K562 (cell line): ENCODE results near the gene ADGRE3. TPM values are rescaled to one million over a fixed set of nuclear protein-coding genes. Genes with fewer than 3 reads are reported as not detected.
A peak's percentile ranks its signal among the peaks of the same experiment; 100 is the strongest.

Experiments used
- ATAC-seq: fragments of 200-7000 bp; cut with Tn5 transposase; 3 replicates; pipeline ENCODE4 v1.9.1; 2020; ENCODE audit warnings: moderate library complexity
- BruUV-seq: library from RNA; stranded (reverse); fragments of 400-500 nt; replicated peaks from 2 replicates; lab custom pipeline; 2021; lab: Mats Ljungman, UMichigan
- CTCF ChIA-PET: fragments of 300-600 bp; formaldehyde crosslinking; extraction: SDS; loops from one replicate; lab custom pipeline; 2021; ENCODE audit warnings: low intra/inter-chr PET ratio; lab: Yijun Ruan, JAX
- POLR2A ChIA-PET: fragments of 300-600, 350-650 bp; sonication (Branson Sonifier 250); formaldehyde crosslinking; extraction: SDS; loops from one replicate; lab custom pipeline; 2021; ENCODE audit warnings: antibody characterized with exemption, inconsistent platforms; lab: Yijun Ruan, JAX
- DNase-seq, 4 experiments: peaks; one replicate each; pipeline versions ENCODE4 v3.0.0 to v3.0.0-alpha.2; 2011 to 2018; ENCODE audit warnings: low spot score in 3 of 4, mixed read lengths in 3 of 4; ENCODE audit errors: extremely low read depth in 1 of 4
- FAIRE-seq: peaks from 2 replicates; lab custom pipeline; 2011; peaks lifted over from hg19 to GRCh38; lab: Jason Lieb, UNC
- H2AFZ ChIP-seq: 2 replicates; pipeline ENCODE4 v1.6.0; 2011; ENCODE audit warnings: low read depth, low read length, control low read depth, inconsistent platforms
- H3K27ac ChIP-seq: fragments of 200-600 bp; 3 replicates; pipeline ENCODE4 v1.8.0; 2011; ENCODE audit warnings: low read depth, mild to moderate bottlenecking, control low read depth, inconsistent platforms, low read length, moderate library complexity, mixed read lengths; ENCODE audit errors: extremely low read depth
- H3K27me3 ChIP-seq, 2 experiments: fragments of 300-600 bp in 1 of 2; 2 replicates in 1 of 2; 3 replicates in 1 of 2; pipeline versions ENCODE4 v1.6.0 to v1.8.0; 2011; ENCODE audit warnings: inconsistent platforms in 2 of 2, low read length in 2 of 2, mild to moderate bottlenecking in 1 of 2, mixed read lengths in 1 of 2, moderate library complexity in 1 of 2; ENCODE audit not compliant: control insufficient read depth in 2 of 2, insufficient read depth in 2 of 2
- H3K36me3 ChIP-seq: fragments of 300-600 bp; 3 replicates; pipeline ENCODE4 v1.8.0; 2011; ENCODE audit warnings: mild to moderate bottlenecking, low read length, inconsistent platforms; ENCODE audit not compliant: control insufficient read depth, insufficient read depth
- H3K4me1 ChIP-seq, 2 experiments: fragments of 200-600 bp in 1 of 2; replicated peaks in 1 of 2; 2 replicates in 1 of 2; 3 replicates in 1 of 2; pipeline versions ENCODE4 v1.5.1 to v1.8.0; 2011; ENCODE audit warnings: inconsistent platforms in 2 of 2, low read length in 2 of 2, mild to moderate bottlenecking in 1 of 2, mixed read lengths in 1 of 2, moderate library complexity in 1 of 2; ENCODE audit not compliant: control insufficient read depth in 2 of 2, insufficient read depth in 2 of 2
- H3K4me2 ChIP-seq: 2 replicates; pipeline ENCODE4 v1.6.1; 2011; ENCODE audit warnings: low read length, control low read depth, inconsistent platforms, mixed read lengths; ENCODE audit not compliant: insufficient read depth
- H3K4me3 ChIP-seq: fragments of 200-600 bp; sonication (generic), shearing (Covaris generic); 2 replicates; pipeline ENCODE4 v1.5.1; 2016; ENCODE audit warnings: control low read depth, inconsistent platforms
- H3K79me2 ChIP-seq: fragments of 200-600 bp; 3 replicates; pipeline ENCODE4 v1.8.0; 2011; ENCODE audit warnings: low read length, inconsistent platforms; ENCODE audit not compliant: control insufficient read depth, insufficient read depth
- H3K9ac ChIP-seq, 2 experiments: 2 replicates each; pipeline versions ENCODE4 v1.6.0 to v1.6.1; 2011; ENCODE audit warnings: low read depth in 2 of 2, low read length in 2 of 2, control low read depth in 1 of 2, inconsistent platforms in 1 of 2, mild to moderate bottlenecking in 1 of 2, mixed read lengths in 1 of 2; ENCODE audit not compliant: insufficient read depth in 1 of 2
- H3K9me1 ChIP-seq: one replicate; pipeline ENCODE4 v1.6.0; 2011; ENCODE audit warnings: inconsistent platforms, mild to moderate bottlenecking, low read length, moderate library complexity; ENCODE audit not compliant: control insufficient read depth, insufficient read depth
- H3K9me3 ChIP-seq: replicated peaks from 2 replicates; pipeline ENCODE4 v1.5.1; 2011; ENCODE audit warnings: low read depth, low read length, inconsistent platforms; ENCODE audit not compliant: control insufficient read depth, insufficient read depth
- H4K20me1 ChIP-seq: replicated peaks from 2 replicates; pipeline ENCODE4 v1.6.1; 2011; ENCODE audit warnings: low read length, inconsistent platforms, mixed read lengths; ENCODE audit not compliant: control insufficient read depth, insufficient read depth
- FOXJ3 ChIP-seq: sonication (generic); formaldehyde crosslinking; IDR thresholded peaks from 2 replicates; pipeline ENCODE4 v1.4.0; 2020; ENCODE audit warnings: mild to moderate bottlenecking, missing genetic modification reagents
- HIVEP1 ChIP-seq: fragments of 250-450 bp; sonication (Bioruptor Pico); IDR thresholded peaks from 2 replicates; pipeline ENCODE4 v1.4.0; 2020; ENCODE audit warnings: mild to moderate bottlenecking
- HLTF ChIP-seq: fragments of 450-650 bp; IDR thresholded peaks from 2 replicates; pipeline ENCODE4 v1.6.1; 2016
- KDM1A ChIP-seq, 2 experiments: fragments of 450-650 bp; IDR thresholded peaks; 2 replicates each; pipeline ENCODE4 v1.6.1; 2016; ENCODE audit warnings: mild to moderate bottlenecking in 2 of 2
- MCM5 ChIP-seq: fragments of 450-650 bp; IDR thresholded peaks from 2 replicates; pipeline ENCODE4 v1.6.1; 2016; ENCODE audit warnings: low read depth
- MYC ChIP-seq, 2 experiments: fragments of 250-450 bp in 1 of 2; sonication (Bioruptor Pico) in 1 of 2; IDR thresholded peaks; 2 replicates each; pipeline versions ENCODE4 v1.5.1 to v1.6.1; 2012 to 2021; ENCODE audit warnings: low read depth in 2 of 2, borderline replicate concordance in 1 of 2, improper control_type of control experiment in 1 of 2, low read length in 1 of 2, mild to moderate bottlenecking in 1 of 2, moderate library complexity in 1 of 2
- RBM25 ChIP-seq: fragments of 200-400 bp; formaldehyde crosslinking; IDR thresholded peaks from 2 replicates; pipeline ENCODE4 v1.6.1; 2018; ENCODE audit warnings: low read length, low read depth, moderate library complexity; ENCODE audit not compliant: severe bottlenecking
- WGBS: fragments of 100-300 bp; shearing (Covaris generic); methylation state at CpG from one replicate; pipeline ENCODE4 v1.1.6; 2016; ENCODE audit warnings: low coverage, mixed read lengths; ENCODE audit not compliant: insufficient coverage; ENCODE audit errors: missing lambda C conversion rate; 5-methylcytosine and 5-hydroxymethylcytosine counted together
- in situ Hi-C: fragments of 300-500 bp; cut with MboI; formaldehyde crosslinking; loops from 4 replicates; pipeline ENCODE4 v1.15.0; 2018; ENCODE audit warnings: inconsistent platforms, mixed read lengths
- intact Hi-C: fragments of 100-400 bp; cut with micrococcal nuclease; formaldehyde crosslinking; loops from 2 replicates; pipeline ENCODE4 v1.14.2; 2022
- polyA plus RNA-seq, 8 experiments: library from polyadenylated mRNA; depleted of rRNA in 4 of 8; stranded (reverse) in 5 of 8; unstranded in 3 of 8; fragments of >200 nt; fragmentation: Nextera tagmentation in 2 of 8; fragmentation: Illumina TruSeq in 1 of 8; extraction: Ambion mirVana in 2 of 8; extraction: Trizol in 1 of 8; gene quantifications; 2 replicates each; pipeline versions ENCODE4 v1.2.1 to v1.2.3, GENCODE V29; 2011 to 2014; ENCODE audit warnings: inconsistent platforms in 1 of 8, missing spikeins in 1 of 8
- total RNA-seq, 7 experiments: library from RNA; depleted of rRNA in 6 of 7; stranded (reverse); fragments of >200 nt in 6 of 7; fragmentation: Illumina TruSeq in 2 of 7; extraction: Trizol in 2 of 7; gene quantifications; 2 replicates each; pipeline versions ENCODE4 v1.2.1 to v1.2.3, GENCODE V29; 2011 to 2021; ENCODE audit warnings: low replicate concordance in 1 of 7
- TF ChIP-seq, protein P1 (sequence below), 2 experiments: fragments of 450-650 bp; conservative IDR thresholded peaks; 2 replicates each; pipeline ENCODE4 v1.6.1; 2017; ENCODE audit warnings: mild to moderate bottlenecking in 2 of 2, moderate library complexity in 2 of 2
- TF ChIP-seq, protein P2 (sequence below): fragments of 450-650 bp; formaldehyde crosslinking; IDR thresholded peaks from 2 replicates; pipeline ENCODE4 v1.4.0; 2020; ENCODE audit warnings: mild to moderate bottlenecking, mixed read lengths
- TF ChIP-seq, protein P3 (sequence below): fragments of 450-650 bp; IDR thresholded peaks from 2 replicates; pipeline ENCODE4 v1.6.1; 2016; ENCODE audit warnings: low read depth

The ADGRE3 gene
- total and polyA plus RNA-seq, 9 of the 15 experiments (the other 6 are each of a cell fraction or from before 2014, with no cell fraction given) = not detected

DNA sequence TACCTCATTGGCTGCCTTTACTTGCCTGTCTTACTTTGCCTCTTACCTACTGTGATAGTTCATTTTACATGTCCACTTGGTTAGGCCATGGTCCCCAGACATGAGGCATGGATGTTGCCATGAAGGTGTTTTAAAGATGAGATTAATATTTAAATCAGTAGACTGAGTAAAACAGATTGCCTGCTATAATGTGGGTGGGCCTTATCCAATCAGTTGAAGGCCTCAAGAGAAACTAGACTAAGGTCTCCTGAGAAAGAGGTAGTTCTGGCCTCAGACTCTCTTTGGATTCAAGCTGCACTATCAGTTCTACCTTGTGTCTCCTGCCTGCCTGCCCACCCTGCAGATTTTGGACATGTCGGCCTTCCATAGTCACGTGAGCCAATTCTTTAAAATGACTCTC is 26.1 kb downstream of the ADGRE3 start:
- BruUV-seq = no TSS peak
- H3K79me2 ChIP-seq = no peaks in the 10 kb centered on the region
- in situ Hi-C loops (no loop called here), intact Hi-C loops (no loop called here)
- H3K27me3 ChIP-seq = peaks cover 2 to 10% of the 10 kb centered on the region in 2 experiments; a peak in 2 of 5 replicates
- WGBS = 0% methylated on average over 2 of the region's 2 CpGs
- no peak for DNase-seq
- H3K9ac ChIP-seq = no peak overlapping the region
- no peak for ATAC-seq
- FAIRE-seq = no peak
- H2AFZ ChIP-seq = no peak overlapping the region
- no peaks in the 10 kb centered on the region for H3K36me3 ChIP-seq
- no peak overlapping the region for H3K4me3 ChIP-seq
- H3K9me1 ChIP-seq = no peaks in the 10 kb centered on the region
- no peak overlapping the region for H3K27ac ChIP-seq
- ChIA-PET CTCF (no interaction called here), POLR2A (no interaction called here)
- H4K20me1 ChIP-seq = no peaks in the 10 kb centered on the region
- H3K4me2 ChIP-seq = no peak overlapping the region
- H3K4me1 ChIP-seq = no peaks in the 10 kb centered on the region
- H3K9me3 ChIP-seq = no peaks in the 10 kb centered on the region
- peak; percentile 59 for TF ChIP-seq RBM25
- no peak for TF ChIP-seq HLTF
- TF ChIP-seq, protein P1, sequence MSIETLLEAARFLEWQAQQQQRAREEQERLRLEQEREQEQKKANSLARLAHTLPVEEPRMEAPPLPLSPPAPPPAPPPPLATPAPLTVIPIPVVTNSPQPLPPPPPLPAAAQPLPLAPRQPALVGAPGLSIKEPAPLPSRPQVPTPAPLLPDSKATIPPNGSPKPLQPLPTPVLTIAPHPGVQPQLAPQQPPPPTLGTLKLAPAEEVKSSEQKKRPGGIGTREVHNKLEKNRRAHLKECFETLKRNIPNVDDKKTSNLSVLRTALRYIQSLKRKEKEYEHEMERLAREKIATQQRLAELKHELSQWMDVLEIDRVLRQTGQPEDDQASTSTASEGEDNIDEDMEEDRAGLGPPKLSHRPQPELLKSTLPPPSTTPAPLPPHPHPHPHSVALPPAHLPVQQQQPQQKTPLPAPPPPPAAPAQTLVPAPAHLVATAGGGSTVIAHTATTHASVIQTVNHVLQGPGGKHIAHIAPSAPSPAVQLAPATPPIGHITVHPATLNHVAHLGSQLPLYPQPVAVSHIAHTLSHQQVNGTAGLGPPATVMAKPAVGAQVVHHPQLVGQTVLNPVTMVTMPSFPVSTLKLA (conservative IDR thresholded peaks at IDR 0.05) = no peak
- no peak for TF ChIP-seq MCM5
- 0 out of 4 replicates have a peak, but pooled peaks of 1 of the 2 experiments have one; percentile 23 for TF ChIP-seq KDM1A (IDR thresholded peaks at IDR 0.05)
- TF ChIP-seq FOXJ3 (CRISPR knock-in tag) = no peak
- TF ChIP-seq, protein P2, sequence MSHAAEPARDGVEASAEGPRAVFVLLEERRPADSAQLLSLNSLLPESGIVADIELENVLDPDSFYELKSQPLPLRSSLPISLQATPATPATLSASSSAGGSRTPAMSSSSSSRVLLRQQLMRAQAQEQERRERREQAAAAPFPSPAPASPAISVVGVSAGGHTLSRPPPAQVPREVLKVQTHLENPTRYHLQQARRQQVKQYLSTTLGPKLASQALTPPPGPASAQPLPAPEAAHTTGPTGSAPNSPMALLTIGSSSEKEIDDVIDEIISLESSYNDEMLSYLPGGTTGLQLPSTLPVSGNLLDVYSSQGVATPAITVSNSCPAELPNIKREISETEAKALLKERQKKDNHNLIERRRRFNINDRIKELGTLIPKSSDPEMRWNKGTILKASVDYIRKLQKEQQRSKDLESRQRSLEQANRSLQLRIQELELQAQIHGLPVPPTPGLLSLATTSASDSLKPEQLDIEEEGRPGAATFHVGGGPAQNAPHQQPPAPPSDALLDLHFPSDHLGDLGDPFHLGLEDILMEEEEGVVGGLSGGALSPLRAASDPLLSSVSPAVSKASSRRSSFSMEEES (CRISPR knock-in tag) = peak; percentile 18; the same call in 1 of the 2 replicates
- no peak for TF ChIP-seq MYC (IDR thresholded peaks at IDR 0.05; ENCODE audit: low read depth, low read length)
- no peak for TF ChIP-seq MYC (CRISPR knock-in tag; IDR thresholded peaks at IDR 0.05; ENCODE audit: borderline replicate concordance, low read depth)
- no peak for TF ChIP-seq HIVEP1 (CRISPR knock-in tag)
- TF ChIP-seq, protein P3, sequence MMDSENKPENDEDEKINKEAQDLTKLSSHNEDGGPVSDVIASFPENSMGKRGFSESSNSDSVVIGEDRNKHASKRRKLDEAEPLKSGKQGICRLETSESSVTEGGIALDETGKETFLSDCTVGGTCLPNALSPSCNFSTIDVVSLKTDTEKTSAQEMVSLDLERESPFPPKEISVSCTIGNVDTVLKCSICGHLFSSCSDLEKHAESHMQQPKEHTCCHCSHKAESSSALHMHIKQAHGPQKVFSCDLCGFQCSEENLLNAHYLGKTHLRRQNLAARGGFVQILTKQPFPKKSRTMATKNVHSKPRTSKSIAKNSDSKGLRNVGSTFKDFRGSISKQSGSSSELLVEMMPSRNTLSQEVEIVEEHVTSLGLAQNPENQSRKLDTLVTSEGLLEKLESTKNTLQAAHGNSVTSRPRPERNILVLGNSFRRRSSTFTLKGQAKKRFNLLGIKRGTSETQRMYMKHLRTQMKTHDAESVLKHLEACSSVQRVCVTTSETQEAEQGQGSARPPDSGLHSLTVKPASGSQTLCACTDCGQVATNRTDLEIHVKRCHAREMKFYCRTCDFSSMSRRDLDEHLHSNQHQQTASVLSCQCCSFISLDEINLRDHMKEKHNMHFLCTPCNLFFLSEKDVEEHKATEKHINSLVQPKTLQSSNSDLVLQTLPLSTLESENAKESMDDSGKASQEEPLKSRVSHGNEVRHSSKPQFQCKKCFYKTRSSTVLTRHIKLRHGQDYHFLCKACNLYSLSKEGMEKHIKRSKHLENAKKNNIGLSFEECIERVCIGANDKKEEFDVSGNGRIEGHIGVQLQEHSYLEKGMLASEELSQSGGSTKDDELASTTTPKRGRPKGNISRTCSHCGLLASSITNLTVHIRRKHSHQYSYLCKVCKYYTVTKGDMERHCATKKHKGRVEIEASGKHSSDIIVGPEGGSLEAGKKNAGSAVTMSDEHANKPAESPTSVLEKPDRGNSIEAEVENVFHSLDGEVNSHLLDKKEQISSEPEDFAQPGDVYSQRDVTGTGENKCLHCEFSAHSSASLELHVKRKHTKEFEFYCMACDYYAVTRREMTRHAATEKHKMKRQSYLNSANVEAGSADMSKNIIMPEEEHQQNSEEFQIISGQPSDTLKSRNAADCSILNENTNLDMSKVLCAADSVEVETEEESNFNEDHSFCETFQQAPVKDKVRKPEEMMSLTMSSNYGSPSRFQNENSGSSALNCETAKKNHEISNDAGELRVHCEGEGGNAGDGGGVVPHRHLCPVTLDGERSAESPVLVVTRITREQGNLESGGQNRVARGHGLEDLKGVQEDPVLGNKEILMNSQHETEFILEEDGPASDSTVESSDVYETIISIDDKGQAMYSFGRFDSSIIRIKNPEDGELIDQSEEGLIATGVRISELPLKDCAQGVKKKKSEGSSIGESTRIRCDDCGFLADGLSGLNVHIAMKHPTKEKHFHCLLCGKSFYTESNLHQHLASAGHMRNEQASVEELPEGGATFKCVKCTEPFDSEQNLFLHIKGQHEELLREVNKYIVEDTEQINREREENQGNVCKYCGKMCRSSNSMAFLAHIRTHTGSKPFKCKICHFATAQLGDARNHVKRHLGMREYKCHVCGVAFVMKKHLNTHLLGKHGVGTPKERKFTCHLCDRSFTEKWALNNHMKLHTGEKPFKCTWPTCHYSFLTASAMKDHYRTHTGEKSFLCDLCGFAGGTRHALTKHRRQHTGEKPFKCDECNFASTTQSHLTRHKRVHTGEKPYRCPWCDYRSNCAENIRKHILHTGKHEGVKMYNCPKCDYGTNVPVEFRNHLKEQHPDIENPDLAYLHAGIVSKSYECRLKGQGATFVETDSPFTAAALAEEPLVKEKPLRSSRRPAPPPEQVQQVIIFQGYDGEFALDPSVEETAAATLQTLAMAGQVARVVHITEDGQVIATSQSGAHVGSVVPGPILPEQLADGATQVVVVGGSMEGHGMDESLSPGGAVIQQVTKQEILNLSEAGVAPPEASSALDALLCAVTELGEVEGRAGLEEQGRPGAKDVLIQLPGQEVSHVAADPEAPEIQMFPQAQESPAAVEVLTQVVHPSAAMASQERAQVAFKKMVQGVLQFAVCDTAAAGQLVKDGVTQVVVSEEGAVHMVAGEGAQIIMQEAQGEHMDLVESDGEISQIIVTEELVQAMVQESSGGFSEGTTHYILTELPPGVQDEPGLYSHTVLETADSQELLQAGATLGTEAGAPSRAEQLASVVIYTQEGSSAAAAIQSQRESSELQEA = peak; percentile 60; the same call in 1 of the 2 replicates
